SK-N-SH (cell line): ENCODE measurements around the gene SCN4A.

ENCODE experiments used
- CTCF ChIP-seq: fragments of 200-600 bp; sonication (generic); IDR thresholded peaks from 2 replicates; pipeline ENCODE4 v1.6.1; 2017; ENCODE audit warnings: antibody characterized with exemption, mild to moderate bottlenecking, moderate library complexity
- POLR2AphosphoS5 ChIP-seq: IDR thresholded peaks from 2 replicates; pipeline ENCODE4 v1.6.1; 2012; ENCODE audit warnings: low read depth, low read length
- RAD21 ChIP-seq: IDR thresholded peaks from 2 replicates; pipeline ENCODE4 v1.6.1; 2012; ENCODE audit warnings: mild to moderate bottlenecking, low read length
- REST ChIP-seq: IDR thresholded peaks from 2 replicates; pipeline ENCODE4 v1.6.1; 2012; ENCODE audit warnings: mild to moderate bottlenecking, low read depth, low read length, moderate library complexity

GRCh38 chr17:63937319-63937718 lies 35.4 kb downstream of the SCN4A start:
- TF ChIP-seq REST (no peak), POLR2AphosphoS5 (no peak), CTCF (no peak), RAD21 (no peak)
